ENCODE results near the gene GRWD1. TPM values are rescaled to one million over a fixed set of nuclear protein-coding genes. Genes with fewer than 3 reads are reported as not detected.

GRWD1 gene
- total and polyA plus RNA-seq, 2 of the 13 experiments (the other 11 are each of a cell fraction or from before 2014, with no cell fraction given): 10.8 to 46.6 TPM

DNA sequence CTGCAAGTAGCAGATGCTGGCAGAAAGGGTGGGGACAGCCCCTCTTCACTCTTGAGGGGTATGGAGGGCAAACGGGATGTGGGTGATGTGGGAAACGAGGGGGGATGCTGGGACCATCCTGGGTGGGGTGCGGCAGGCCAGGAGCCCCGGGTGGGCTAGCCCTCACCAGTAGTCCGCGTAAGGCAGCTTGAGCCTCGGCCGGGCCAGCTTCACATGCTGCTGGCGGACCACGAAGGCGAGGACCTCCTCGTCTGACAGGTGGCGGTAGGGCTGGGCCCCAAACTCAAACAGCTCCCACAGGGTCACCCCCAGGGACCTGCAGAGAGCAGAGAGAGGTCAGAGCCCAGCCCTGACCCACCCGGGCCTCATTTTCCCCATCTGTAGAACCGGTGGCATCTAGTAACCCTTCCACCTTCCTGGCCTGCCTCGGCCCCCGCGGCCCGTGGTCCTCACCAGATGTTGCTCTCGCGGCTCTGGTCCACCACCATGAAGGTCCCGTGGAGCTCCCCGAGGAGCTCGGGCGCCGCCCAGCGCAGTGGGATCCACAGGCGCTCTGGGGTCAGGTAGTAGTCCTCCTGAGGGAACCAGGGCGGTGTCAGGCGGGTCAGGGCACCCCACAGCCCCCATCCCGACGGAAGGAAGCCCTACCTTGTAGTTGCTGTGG, 55.2 kb downstream of the GRWD1 start (continued):
- TF ChIP-seq, protein P1, sequence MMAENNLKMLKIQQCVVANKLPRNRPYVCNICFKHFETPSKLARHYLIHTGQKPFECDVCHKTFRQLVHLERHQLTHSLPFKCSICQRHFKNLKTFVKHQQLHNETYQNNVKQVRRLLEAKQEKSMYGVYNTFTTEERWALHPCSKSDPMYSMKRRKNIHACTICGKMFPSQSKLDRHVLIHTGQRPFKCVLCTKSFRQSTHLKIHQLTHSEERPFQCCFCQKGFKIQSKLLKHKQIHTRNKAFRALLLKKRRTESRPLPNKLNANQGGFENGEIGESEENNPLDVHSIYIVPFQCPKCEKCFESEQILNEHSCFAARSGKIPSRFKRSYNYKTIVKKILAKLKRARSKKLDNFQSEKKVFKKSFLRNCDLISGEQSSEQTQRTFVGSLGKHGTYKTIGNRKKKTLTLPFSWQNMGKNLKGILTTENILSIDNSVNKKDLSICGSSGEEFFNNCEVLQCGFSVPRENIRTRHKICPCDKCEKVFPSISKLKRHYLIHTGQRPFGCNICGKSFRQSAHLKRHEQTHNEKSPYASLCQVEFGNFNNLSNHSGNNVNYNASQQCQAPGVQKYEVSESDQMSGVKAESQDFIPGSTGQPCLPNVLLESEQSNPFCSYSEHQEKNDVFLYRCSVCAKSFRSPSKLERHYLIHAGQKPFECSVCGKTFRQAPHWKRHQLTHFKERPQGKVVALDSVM (CRISPR knock-in tag; IDR thresholded peaks at IDR 0.05): no peak
- TF ChIP-seq ZNF577 (CRISPR knock-in tag; IDR thresholded peaks at IDR 0.05; ENCODE audit: borderline replicate concordance, low read depth) (no peak), ETV6 (CRISPR knock-in tag; conservative IDR thresholded peaks at IDR 0.05) (no peak), ZNF547 (CRISPR knock-in tag; IDR thresholded peaks at IDR 0.05) (peak; percentile 76), RFX5 (IDR thresholded peaks at IDR 0.05; ENCODE audit: low read depth, low read length) (no peak), MEIS2 (CRISPR knock-in tag; IDR thresholded peaks at IDR 0.05) (peak; percentile 38; the same call in 1 of the 2 replicates), MATR3 (CRISPR knock-in tag; IDR thresholded peaks at IDR 0.05) (no peak), ZFP41 (CRISPR knock-in tag; IDR thresholded peaks at IDR 0.05; ENCODE audit: borderline replicate concordance) (no peak), SRSF4 (IDR thresholded peaks at IDR 0.05; ENCODE audit: low read depth, low read length, poor library complexity, severe bottlenecking) (no peak), ZNF383 (CRISPR knock-in tag; IDR thresholded peaks at IDR 0.05; ENCODE audit: borderline replicate concordance) (no peak), ZNF282 (IDR thresholded peaks at IDR 0.05; ENCODE audit: partially characterized antibody) (no peak), NAIF1 (CRISPR knock-in tag; IDR thresholded peaks at IDR 0.05; ENCODE audit: borderline replicate concordance) (no peak), ZNF720 (CRISPR knock-in tag; IDR thresholded peaks at IDR 0.05) (no peak), ZNF746 (CRISPR knock-in tag; IDR thresholded peaks at IDR 0.05) (no peak), ELF1 (CRISPR knock-in tag; IDR thresholded peaks at IDR 0.05) (no peak), ZNF792 (CRISPR knock-in tag; IDR thresholded peaks at IDR 0.05) (no peak), FOXK1 (CRISPR knock-in tag; IDR thresholded peaks at IDR 0.05; ENCODE audit: borderline replicate concordance, low read depth) (no peak), RNF2 (conservative IDR thresholded peaks at IDR 0.05; ENCODE audit: low read depth) (no peak), SRY (CRISPR knock-in tag; IDR thresholded peaks at IDR 0.05) (0 out of 2 replicates have a peak, but pooled peaks have one; percentile 75), CHCHD3 (CRISPR knock-in tag; IDR thresholded peaks at IDR 0.05) (no peak), ZNF124 (CRISPR knock-in tag; IDR thresholded peaks at IDR 0.05) (no peak), SRSF9 (IDR thresholded peaks at IDR 0.05; ENCODE audit: borderline replicate concordance, insufficient read depth, low read depth, low read length, poor library complexity, severe bottlenecking) (no peak)
- TF ChIP-seq, protein P2, sequence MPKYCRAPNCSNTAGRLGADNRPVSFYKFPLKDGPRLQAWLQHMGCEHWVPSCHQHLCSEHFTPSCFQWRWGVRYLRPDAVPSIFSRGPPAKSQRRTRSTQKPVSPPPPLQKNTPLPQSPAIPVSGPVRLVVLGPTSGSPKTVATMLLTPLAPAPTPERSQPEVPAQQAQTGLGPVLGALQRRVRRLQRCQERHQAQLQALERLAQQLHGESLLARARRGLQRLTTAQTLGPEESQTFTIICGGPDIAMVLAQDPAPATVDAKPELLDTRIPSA (CRISPR knock-in tag; IDR thresholded peaks at IDR 0.05; ENCODE audit: borderline replicate concordance): no peak
- TF ChIP-seq, protein P3, sequence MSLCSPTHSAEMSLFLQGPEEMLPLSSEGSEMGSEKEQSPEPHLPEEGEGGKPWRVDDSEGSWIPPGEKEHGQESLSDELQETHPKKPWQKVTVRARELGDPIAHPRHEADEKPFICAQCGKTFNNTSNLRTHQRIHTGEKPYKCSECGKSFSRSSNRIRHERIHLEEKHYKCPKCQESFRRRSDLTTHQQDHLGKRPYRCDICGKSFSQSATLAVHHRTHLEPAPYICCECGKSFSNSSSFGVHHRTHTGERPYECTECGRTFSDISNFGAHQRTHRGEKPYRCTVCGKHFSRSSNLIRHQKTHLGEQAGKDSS (CRISPR knock-in tag; IDR thresholded peaks at IDR 0.05; ENCODE audit: borderline replicate concordance, low read depth): no peak
- TF ChIP-seq, protein P4, sequence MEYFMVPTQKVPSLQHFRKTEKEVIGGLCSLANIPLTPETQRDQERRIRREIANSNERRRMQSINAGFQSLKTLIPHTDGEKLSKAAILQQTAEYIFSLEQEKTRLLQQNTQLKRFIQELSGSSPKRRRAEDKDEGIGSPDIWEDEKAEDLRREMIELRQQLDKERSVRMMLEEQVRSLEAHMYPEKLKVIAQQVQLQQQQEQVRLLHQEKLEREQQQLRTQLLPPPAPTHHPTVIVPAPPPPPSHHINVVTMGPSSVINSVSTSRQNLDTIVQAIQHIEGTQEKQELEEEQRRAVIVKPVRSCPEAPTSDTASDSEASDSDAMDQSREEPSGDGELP (IDR thresholded peaks at IDR 0.05; ENCODE audit: borderline replicate concordance, low read depth): no peak
- TF ChIP-seq, protein P5, sequence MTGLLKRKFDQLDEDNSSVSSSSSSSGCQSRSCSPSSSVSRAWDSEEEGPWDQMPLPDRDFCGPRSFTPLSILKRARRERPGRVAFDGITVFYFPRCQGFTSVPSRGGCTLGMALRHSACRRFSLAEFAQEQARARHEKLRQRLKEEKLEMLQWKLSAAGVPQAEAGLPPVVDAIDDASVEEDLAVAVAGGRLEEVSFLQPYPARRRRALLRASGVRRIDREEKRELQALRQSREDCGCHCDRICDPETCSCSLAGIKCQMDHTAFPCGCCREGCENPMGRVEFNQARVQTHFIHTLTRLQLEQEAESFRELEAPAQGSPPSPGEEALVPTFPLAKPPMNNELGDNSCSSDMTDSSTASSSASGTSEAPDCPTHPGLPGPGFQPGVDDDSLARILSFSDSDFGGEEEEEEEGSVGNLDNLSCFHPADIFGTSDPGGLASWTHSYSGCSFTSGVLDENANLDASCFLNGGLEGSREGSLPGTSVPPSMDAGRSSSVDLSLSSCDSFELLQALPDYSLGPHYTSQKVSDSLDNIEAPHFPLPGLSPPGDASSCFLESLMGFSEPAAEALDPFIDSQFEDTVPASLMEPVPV (CRISPR knock-in tag; IDR thresholded peaks at IDR 0.05): no peak

All from HepG2 (cell line).